Left ventricle myocardium inferior (tissue), 1 donor: ENCODE results near the gene TTC32. TPM values are rescaled to one million over a fixed set of nuclear protein-coding genes. Genes with fewer than 3 reads are reported as not detected.

Experiments
- DNase-seq: peaks from one replicate; pipeline ENCODE4 v3.0.0-alpha.2; 2020
- H3K27ac ChIP-seq: fragments of 200-600 bp; replicated peaks from 2 replicates; pipeline ENCODE4 v1.8.0; 2021
- H3K27me3 ChIP-seq: fragments of 200-600 bp; 2 replicates; pipeline ENCODE4 v1.8.0; 2021; ENCODE audit warnings: low read depth
- H3K36me3 ChIP-seq: fragments of 200-600 bp; 2 replicates; pipeline ENCODE4 v1.8.0; 2021
- H3K4me1 ChIP-seq: fragments of 200-600 bp; 2 replicates; pipeline ENCODE4 v1.8.0; 2021
- H3K4me3 ChIP-seq: fragments of 200-600 bp; 2 replicates; pipeline ENCODE4 v1.8.0; 2021; ENCODE audit warnings: mild to moderate bottlenecking, moderate library complexity
- H3K9me3 ChIP-seq: fragments of 200-600 bp; replicated peaks from 2 replicates; pipeline ENCODE4 v1.8.0; 2021
- CTCF ChIP-seq: fragments of 200-600 bp; IDR thresholded peaks from 2 replicates; pipeline ENCODE4 v1.8.0; 2021; ENCODE audit warnings: antibody characterized with exemption, mild to moderate bottlenecking, borderline replicate concordance
- intact Hi-C: fragments of 100-400 bp; cut with micrococcal nuclease; formaldehyde crosslinking; loops from one replicate; pipeline ENCODE4 v1.11.0; 2022
- total RNA-seq: library from RNA; stranded (reverse); fragmentation: NEBNext Ultra II Directional; extraction: Animal tissue kit (Norgen Biotek cat#: 25700); gene quantifications from one replicate; pipeline ENCODE4 v1.2.1, GENCODE V29; 2021
- donor health status: DM: no; HTN: yes; CAD: no; lungs with severe emphysema.

The TTC32 gene
- total RNA-seq, 1 donor from 2014 or later: 4.9 TPM

- H3K4me3 ChIP-seq: no peak overlapping the region
- no peaks in the 10 kb centered on the region for H3K27me3 ChIP-seq
- no peak overlapping the region for H3K27ac ChIP-seq
- DNase-seq: no peak
- TF ChIP-seq CTCF: no peak
- intact Hi-C loops: no loop called here
- peaks cover 9% of the 10 kb centered on the region for H3K36me3 ChIP-seq
- H3K9me3 ChIP-seq: no peaks in the 10 kb centered on the region
- H3K4me1 ChIP-seq: peaks cover 10% of the 10 kb centered on the region
Observed at GRCh38 chr2:19942199-19942598, 40.4 kb upstream of the TTC32 start.

GRCh38 chr2:19937004-19937403 is 35.2 kb upstream of the TTC32 start:
- H3K9me3 ChIP-seq: no peaks in the 10 kb centered on the region
- intact Hi-C loops: no loop called here
- H3K27me3 ChIP-seq: no peaks in the 10 kb centered on the region
- TF ChIP-seq CTCF: no peak
- H3K27ac ChIP-seq: no peak overlapping the region
- H3K36me3 ChIP-seq: peaks cover 31% of the 10 kb centered on the region
- DNase-seq: no peak
- no peaks in the 10 kb centered on the region for H3K4me1 ChIP-seq
- H3K4me3 ChIP-seq: no peak overlapping the region

GRCh38 chr2:19936203-19936602 is 34.4 kb upstream of the TTC32 start:
- no peak overlapping the region for H3K4me3 ChIP-seq
- no peak for DNase-seq
- H3K4me1 ChIP-seq: no peaks in the 10 kb centered on the region
- no peak overlapping the region for H3K27ac ChIP-seq
- peaks cover 34% of the 10 kb centered on the region for H3K36me3 ChIP-seq
- no peak for TF ChIP-seq CTCF
- intact Hi-C loops: no loop called here
- H3K27me3 ChIP-seq: no peaks in the 10 kb centered on the region
- H3K9me3 ChIP-seq: no peaks in the 10 kb centered on the region

GRCh38 chr2:19933351-19933981 is 31.7 kb upstream of the TTC32 start:
- TF ChIP-seq CTCF: no peak
- Histone ChIP-seq H3K4me3 (no peak overlapping the region), H3K36me3 (peaks cover 61% of the 10 kb centered on the region), H3K9me3 (peaks cover 9% of the 10 kb centered on the region), H3K4me1 (no peaks in the 10 kb centered on the region), H3K27me3 (no peaks in the 10 kb centered on the region), H3K27ac (peak overlapping the region; percentile 18)
- intact Hi-C loops: no loop called here
- no peak for DNase-seq

- Histone ChIP-seq H3K9me3 (peaks cover 14% of the 10 kb centered on the region), H3K4me3 (no peak overlapping the region), H3K36me3 (peaks cover 64% of the 10 kb centered on the region), H3K27me3 (no peaks in the 10 kb centered on the region), H3K27ac (no peak overlapping the region), H3K4me1 (no peaks in the 10 kb centered on the region)
- no peak for DNase-seq
- TF ChIP-seq CTCF: no peak
- intact Hi-C loops: no loop called here
Observed at GRCh38 chr2:19932928-19933327, 31.1 kb upstream of the TTC32 start.
